Fibroblast of mammary gland (primary cell): ENCODE measurements around the gene UBE2C.
A peak's percentile ranks its signal among the peaks of the same experiment; 100 is the strongest.

Experiments used
- DNase-seq: peaks from one replicate; pipeline ENCODE4 v3.0.0-alpha.2; 2010; ENCODE audit warnings: low read depth
- H3K4me3 ChIP-seq: 2 replicates; pipeline ENCODE4 v1.5.1; 2011; ENCODE audit warnings: low read depth, mild to moderate bottlenecking, low read length, moderate library complexity; ENCODE audit not compliant: control insufficient read depth
- CTCF ChIP-seq: conservative IDR thresholded peaks from 2 replicates; pipeline ENCODE4 v1.5.1; 2011; ENCODE audit warnings: low read depth, low read length, inconsistent platforms; ENCODE audit not compliant: control insufficient read depth, insufficient read depth

UBE2C gene

GRCh38 chr20:45816951-45817350 lies 4.5 kb downstream of the UBE2C start:
- no peak for DNase-seq
- TF ChIP-seq CTCF, result no peak

GRCh38 chr20:45817376-45818194 lies 5.1 kb downstream of the UBE2C start:
- TF ChIP-seq CTCF, result no peak
- peak; percentile 83 for DNase-seq
- H3K4me3 ChIP-seq, result no peak overlapping the region

More at GRCh38 chr20:45816951-45817350, 4.5 kb downstream of the UBE2C start:
- H3K4me3 ChIP-seq, result no peak overlapping the region

- no peak for TF ChIP-seq CTCF
- no peak overlapping the region for H3K4me3 ChIP-seq
- no peak for DNase-seq
Measured at GRCh38 chr20:45818239-45818638, 5.8 kb downstream of the UBE2C start.

- H3K4me3 ChIP-seq, result no peak overlapping the region
- DNase-seq, result no peak
- no peak for TF ChIP-seq CTCF
Measured at GRCh38 chr20:45819466-45819865, 7.0 kb downstream of the UBE2C start.

GRCh38 chr20:45821947-45822346 lies 9.5 kb downstream of the UBE2C start:
- no peak for TF ChIP-seq CTCF
- H3K4me3 ChIP-seq, result no peak overlapping the region
- no peak for DNase-seq

- H3K4me3 ChIP-seq, result no peak overlapping the region
- no peak for DNase-seq
- TF ChIP-seq CTCF, result no peak
Measured at GRCh38 chr20:45822857-45823256, 10.4 kb downstream of the UBE2C start.
